Measurements from ENCODE around the gene LRRC7.
"Not testable (repeated sequence)": the region's sequence is repeated elsewhere in the genome, so short reads cannot be mapped to it uniquely, and the experiment has no call there.

Gene LRRC7

DNA sequence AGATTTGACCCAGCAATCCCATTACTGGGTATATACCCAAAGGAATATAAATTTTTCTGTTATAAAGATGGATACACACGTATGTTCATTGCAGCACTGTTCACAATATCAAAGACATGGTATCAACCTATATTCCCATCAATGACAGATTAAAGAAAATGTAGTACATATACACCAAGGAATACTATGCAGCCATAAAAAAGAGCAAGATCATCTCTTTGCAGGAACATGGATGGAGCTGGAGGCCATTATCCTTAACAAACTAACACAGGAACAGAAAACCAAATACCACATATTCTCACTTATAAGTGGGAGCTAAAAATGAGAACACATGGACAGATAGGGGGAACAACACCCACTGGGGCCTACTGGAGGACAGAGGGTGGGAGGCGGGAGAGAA lies 394.7 kb downstream of the LRRC7 start:
- not testable (repeated sequence) for H3K79me1 ChIP-seq (ENCODE audit: low read depth, low read length); H3K36me3 ChIP-seq (replicated peaks in 1 of 2; ENCODE audit: control insufficient read depth in 2 of 2, insufficient read depth in 2 of 2, low read length in 2 of 2); DNase-seq (ENCODE audit: low spot score); H3K18ac ChIP-seq (ENCODE audit: low read length); H2BK12ac ChIP-seq (ENCODE audit: low read length); H3K9me3 ChIP-seq (replicated peaks in 1 of 2; ENCODE audit: control insufficient read depth in 2 of 2, insufficient read depth in 1 of 2, low read depth in 1 of 2, low read length in 2 of 2); H3K4me3 ChIP-seq (ENCODE audit: low read length in 2 of 2); H2BK15ac ChIP-seq (ENCODE audit: low read length); H2AFZ ChIP-seq (ENCODE audit: low read length); H3K4me1 ChIP-seq (ENCODE audit: control insufficient read depth in 2 of 2, insufficient read depth in 1 of 2, low read depth in 1 of 2, low read length in 2 of 2); H4K8ac ChIP-seq (ENCODE audit: low read depth, low read length); H3K27me3 ChIP-seq (ENCODE audit: control insufficient read depth in 3 of 3, insufficient read depth in 3 of 3, low read depth in 1 of 3, low read length in 3 of 3); H3K4me2 ChIP-seq (ENCODE audit: insufficient read depth, low read length, poor library complexity, severe bottlenecking); H3K9ac ChIP-seq (ENCODE audit: low read depth, low read length, poor library complexity); H4K91ac ChIP-seq (ENCODE audit: low read depth, low read length, poor library complexity); H2BK120ac ChIP-seq (ENCODE audit: low read depth, low read length); H3K23ac ChIP-seq (ENCODE audit: low read depth, low read length, poor library complexity); H3K14ac ChIP-seq (ENCODE audit: low read length); H2BK5ac ChIP-seq (ENCODE audit: low read length); H3K27ac ChIP-seq (replicated peaks; ENCODE audit: low read length); H3K4ac ChIP-seq (ENCODE audit: low read length); H2AK5ac ChIP-seq (ENCODE audit: low read depth, low read length)
- WGBS, 2 donors (ENCODE audit: extremely low coverage in 2 of 2, insufficient read length in 2 of 2, insufficient replicate concordance in 1 of 2): no CpG with 5 or more reads among the region's 2 CpGs

- no peak overlapping the region for H2BK12ac ChIP-seq (ENCODE audit: low read length)
- no peak overlapping the region for H3K4me3 ChIP-seq (ENCODE audit: low read length in 2 of 2)
- no peak overlapping the region for H2BK5ac ChIP-seq (ENCODE audit: low read length)
- DNase-seq (ENCODE audit: low spot score): no peak
- H3K4me1 ChIP-seq (ENCODE audit: control insufficient read depth in 2 of 2, insufficient read depth in 1 of 2, low read depth in 1 of 2, low read length in 2 of 2): no peaks in the 10 kb centered on the region
- H2BK120ac ChIP-seq (ENCODE audit: low read depth, low read length): no peak overlapping the region
- no peak overlapping the region for H4K91ac ChIP-seq (ENCODE audit: low read depth, low read length, poor library complexity)
- no peak overlapping the region for H4K8ac ChIP-seq (ENCODE audit: low read depth, low read length)
- no peaks in the 10 kb centered on the region for H3K36me3 ChIP-seq (replicated peaks in 1 of 2; ENCODE audit: control insufficient read depth in 2 of 2, insufficient read depth in 2 of 2, low read length in 2 of 2)
- WGBS, 2 donors (ENCODE audit: extremely low coverage in 2 of 2, insufficient read length in 2 of 2, insufficient replicate concordance in 1 of 2): no CpG with 5 or more reads among the region's 3 CpGs
- H3K27me3 ChIP-seq (ENCODE audit: control insufficient read depth in 3 of 3, insufficient read depth in 3 of 3, low read depth in 1 of 3, low read length in 3 of 3): no peaks in the 10 kb centered on the region
- H3K4ac ChIP-seq (ENCODE audit: low read length): no peak overlapping the region
- H3K23ac ChIP-seq (ENCODE audit: low read depth, low read length, poor library complexity): no peak overlapping the region
- H3K27ac ChIP-seq (replicated peaks; ENCODE audit: low read length): no peak overlapping the region
- no peak overlapping the region for H2BK15ac ChIP-seq (ENCODE audit: low read length)
- no peak overlapping the region for H3K9ac ChIP-seq (ENCODE audit: low read depth, low read length, poor library complexity)
- H2AK5ac ChIP-seq (ENCODE audit: low read depth, low read length): no peak overlapping the region
- H3K18ac ChIP-seq (ENCODE audit: low read length): no peak overlapping the region
- H2AFZ ChIP-seq (ENCODE audit: low read length): peak overlapping the region; percentile 19
- H3K9me3 ChIP-seq (replicated peaks in 1 of 2; ENCODE audit: control insufficient read depth in 2 of 2, insufficient read depth in 1 of 2, low read depth in 1 of 2, low read length in 2 of 2): peaks cover 0 to 3% of the 10 kb centered on the region in 2 donors
- peak overlapping the region; percentile 11 for H3K4me2 ChIP-seq (ENCODE audit: insufficient read depth, low read length, poor library complexity, severe bottlenecking)
- no peaks in the 10 kb centered on the region for H3K79me1 ChIP-seq (ENCODE audit: low read depth, low read length)
- no peak overlapping the region for H3K14ac ChIP-seq (ENCODE audit: low read length)
These were observed 399.6 kb downstream of the LRRC7 start for GRCh38 chr1:69967245-69967766.

- peak overlapping the region; percentile 12 for H2AFZ ChIP-seq (ENCODE audit: low read length)
- no peak overlapping the region for H3K9ac ChIP-seq (ENCODE audit: low read depth, low read length, poor library complexity)
- H2BK12ac ChIP-seq (ENCODE audit: low read length): no peak overlapping the region
- H4K91ac ChIP-seq (ENCODE audit: low read depth, low read length, poor library complexity): no peak overlapping the region
- H3K36me3 ChIP-seq (replicated peaks in 1 of 2; ENCODE audit: control insufficient read depth in 2 of 2, insufficient read depth in 2 of 2, low read length in 2 of 2): no peaks in the 10 kb centered on the region
- no peak overlapping the region for H2BK5ac ChIP-seq (ENCODE audit: low read length)
- no peak overlapping the region for H3K4ac ChIP-seq (ENCODE audit: low read length)
- no peak overlapping the region for H4K8ac ChIP-seq (ENCODE audit: low read depth, low read length)
- no peak overlapping the region for H3K4me3 ChIP-seq (ENCODE audit: low read length in 2 of 2)
- no peak overlapping the region for H2AK5ac ChIP-seq (ENCODE audit: low read depth, low read length)
- no peak overlapping the region for H3K4me2 ChIP-seq (ENCODE audit: insufficient read depth, low read length, poor library complexity, severe bottlenecking)
- no peak for DNase-seq (ENCODE audit: low spot score)
- no peak overlapping the region for H3K23ac ChIP-seq (ENCODE audit: low read depth, low read length, poor library complexity)
- H3K4me1 ChIP-seq (ENCODE audit: control insufficient read depth in 2 of 2, insufficient read depth in 1 of 2, low read depth in 1 of 2, low read length in 2 of 2): no peaks in the 10 kb centered on the region
- no peak overlapping the region for H3K27ac ChIP-seq (replicated peaks; ENCODE audit: low read length)
- H3K9me3 ChIP-seq (replicated peaks in 1 of 2; ENCODE audit: control insufficient read depth in 2 of 2, insufficient read depth in 1 of 2, low read depth in 1 of 2, low read length in 2 of 2): no peaks in the 10 kb centered on the region
- no peak overlapping the region for H3K18ac ChIP-seq (ENCODE audit: low read length)
- no peak overlapping the region for H2BK15ac ChIP-seq (ENCODE audit: low read length)
- H3K79me1 ChIP-seq (ENCODE audit: low read depth, low read length): no peaks in the 10 kb centered on the region
- H2BK120ac ChIP-seq (ENCODE audit: low read depth, low read length): no peak overlapping the region
- no CpG with 5 or more reads among the region's 3 CpGs for WGBS, 2 donors (ENCODE audit: extremely low coverage in 2 of 2, insufficient read length in 2 of 2, insufficient replicate concordance in 1 of 2)
- H3K27me3 ChIP-seq (ENCODE audit: control insufficient read depth in 3 of 3, insufficient read depth in 3 of 3, low read depth in 1 of 3, low read length in 3 of 3): no peaks in the 10 kb centered on the region
- H3K14ac ChIP-seq (ENCODE audit: low read length): no peak overlapping the region
These were observed 409.2 kb downstream of the LRRC7 start for GRCh38 chr1:69976896-69977295.

DNA sequence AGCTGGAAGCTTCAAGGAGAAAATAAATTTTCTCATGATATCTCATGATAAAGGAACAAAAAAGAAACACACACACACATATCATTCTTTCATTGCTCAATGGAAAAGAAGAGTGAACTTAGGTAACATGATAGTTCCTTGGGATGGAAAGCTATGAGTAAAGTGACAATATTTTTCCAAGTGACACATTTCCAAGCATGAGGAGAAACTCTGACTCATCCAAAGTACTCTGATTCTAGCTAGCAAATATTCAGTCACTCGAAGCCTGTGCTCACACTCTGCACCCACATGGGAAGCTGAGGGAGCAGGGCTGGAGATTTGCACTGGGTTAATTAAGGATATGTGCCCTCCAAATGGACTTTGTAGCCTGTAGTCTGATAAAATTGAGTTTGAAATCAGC lies 415.3 kb downstream of the LRRC7 start:
- H2AK5ac ChIP-seq (ENCODE audit: low read depth, low read length): no peak overlapping the region
- no peaks in the 10 kb centered on the region for H3K9me3 ChIP-seq (replicated peaks in 1 of 2; ENCODE audit: control insufficient read depth in 2 of 2, insufficient read depth in 1 of 2, low read depth in 1 of 2, low read length in 2 of 2)
- no CpG with 5 or more reads among the region's 1 CpG for WGBS, 2 donors (ENCODE audit: extremely low coverage in 2 of 2, insufficient read length in 2 of 2, insufficient replicate concordance in 1 of 2)
- no peaks in the 10 kb centered on the region for H3K27me3 ChIP-seq (ENCODE audit: control insufficient read depth in 3 of 3, insufficient read depth in 3 of 3, low read depth in 1 of 3, low read length in 3 of 3)
- no peak overlapping the region for H4K91ac ChIP-seq (ENCODE audit: low read depth, low read length, poor library complexity)
- no peak overlapping the region for H2BK15ac ChIP-seq (ENCODE audit: low read length)
- no peak overlapping the region for H2BK5ac ChIP-seq (ENCODE audit: low read length)
- no peaks in the 10 kb centered on the region for H3K79me1 ChIP-seq (ENCODE audit: low read depth, low read length)
- H2BK12ac ChIP-seq (ENCODE audit: low read length): no peak overlapping the region
- no peak overlapping the region for H3K4ac ChIP-seq (ENCODE audit: low read length)
- H3K4me3 ChIP-seq (ENCODE audit: low read length in 2 of 2): no peak overlapping the region
- H3K4me2 ChIP-seq (ENCODE audit: insufficient read depth, low read length, poor library complexity, severe bottlenecking): no peak overlapping the region
- H3K23ac ChIP-seq (ENCODE audit: low read depth, low read length, poor library complexity): no peak overlapping the region
- DNase-seq (ENCODE audit: low spot score): no peak
- no peaks in the 10 kb centered on the region for H3K4me1 ChIP-seq (ENCODE audit: control insufficient read depth in 2 of 2, insufficient read depth in 1 of 2, low read depth in 1 of 2, low read length in 2 of 2)
- H2BK120ac ChIP-seq (ENCODE audit: low read depth, low read length): no peak overlapping the region
- H3K9ac ChIP-seq (ENCODE audit: low read depth, low read length, poor library complexity): no peak overlapping the region
- no peak overlapping the region for H4K8ac ChIP-seq (ENCODE audit: low read depth, low read length)
- no peak overlapping the region for H3K14ac ChIP-seq (ENCODE audit: low read length)
- no peak overlapping the region for H3K27ac ChIP-seq (replicated peaks; ENCODE audit: low read length)
- H2AFZ ChIP-seq (ENCODE audit: low read length): no peak overlapping the region
- no peak overlapping the region for H3K18ac ChIP-seq (ENCODE audit: low read length)
- no peaks in the 10 kb centered on the region for H3K36me3 ChIP-seq (replicated peaks in 1 of 2; ENCODE audit: control insufficient read depth in 2 of 2, insufficient read depth in 2 of 2, low read length in 2 of 2)

All from neuronal stem cell (in vitro differentiated cells).